A172 (cell line): ENCODE data around the gene LARP4B. TPM values are rescaled to one million over a fixed set of nuclear protein-coding genes. Genes with fewer than 3 reads are reported as not detected.
A peak's percentile ranks its signal among the peaks of the same experiment; 100 is the strongest.

Experiments
- DNase-seq: peaks from one replicate; pipeline ENCODE4 v3.0.0-alpha.2; 2015; ENCODE audit warnings: low spot score
- total RNA-seq: library from RNA; depleted of rRNA; stranded (reverse); fragments of >200 nt; shearing (Covaris generic); gene quantifications from 2 replicates; pipeline ENCODE4 v1.2.3, GENCODE V29; 2014; rRNA removed

Gene LARP4B
- total RNA-seq, result 42.5 and 55.7 TPM in 2 replicates

DNA sequence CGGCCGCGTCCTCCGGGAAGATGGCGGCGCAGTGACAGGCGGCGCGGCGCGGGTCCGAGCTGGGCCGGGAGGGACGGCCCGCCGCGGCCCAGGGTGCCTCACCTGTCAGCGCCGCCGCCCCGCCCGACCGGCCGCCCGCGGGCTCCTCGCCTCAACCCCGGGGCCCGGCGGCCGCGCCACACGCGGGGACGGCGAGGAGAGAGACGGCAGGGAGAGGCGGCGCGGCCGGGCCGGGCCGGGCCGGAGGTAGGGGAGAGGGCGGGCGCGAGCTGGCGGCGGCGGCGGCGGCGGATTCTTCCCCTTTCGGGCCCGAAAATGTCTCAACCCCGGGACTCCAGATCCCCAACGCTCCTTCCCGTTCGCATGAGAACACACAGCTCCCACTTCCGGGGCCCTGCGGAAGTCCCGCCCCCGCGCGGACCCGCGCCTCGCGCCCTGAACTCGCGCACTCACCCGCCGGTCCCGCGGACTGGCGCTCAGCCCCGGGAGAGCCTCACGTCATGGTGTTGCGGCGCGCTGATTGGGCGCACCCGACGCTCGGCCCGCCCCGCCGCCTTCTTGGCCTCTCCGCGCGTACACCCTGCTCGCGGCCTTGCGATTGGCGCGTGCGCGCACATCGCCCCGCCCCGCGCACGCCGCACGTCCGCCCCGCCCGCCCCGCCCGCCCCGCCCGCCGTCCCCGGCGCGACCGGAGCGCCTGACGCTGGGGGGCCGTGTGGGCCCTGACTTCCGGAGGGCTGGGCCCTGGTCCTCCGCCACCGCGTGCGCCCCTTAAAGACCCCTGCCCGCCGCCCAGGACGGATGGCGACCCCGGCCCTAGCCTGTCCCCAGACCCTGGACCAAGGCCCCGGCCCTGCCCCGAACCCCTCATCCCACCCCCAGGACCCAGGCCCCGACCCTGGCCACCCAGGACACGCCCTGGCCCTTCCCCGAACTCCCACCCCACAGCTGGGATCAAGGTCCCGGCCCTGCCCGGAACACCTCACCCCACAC, at the start of gene LARP4B:
LARP4B (minus strand) TSS at position 380 of the 993 bp plus-strand sequence. CDS start 45,984 bp downstream, outside the sequence.
- DNase-seq, result peak; percentile 94

DNA sequence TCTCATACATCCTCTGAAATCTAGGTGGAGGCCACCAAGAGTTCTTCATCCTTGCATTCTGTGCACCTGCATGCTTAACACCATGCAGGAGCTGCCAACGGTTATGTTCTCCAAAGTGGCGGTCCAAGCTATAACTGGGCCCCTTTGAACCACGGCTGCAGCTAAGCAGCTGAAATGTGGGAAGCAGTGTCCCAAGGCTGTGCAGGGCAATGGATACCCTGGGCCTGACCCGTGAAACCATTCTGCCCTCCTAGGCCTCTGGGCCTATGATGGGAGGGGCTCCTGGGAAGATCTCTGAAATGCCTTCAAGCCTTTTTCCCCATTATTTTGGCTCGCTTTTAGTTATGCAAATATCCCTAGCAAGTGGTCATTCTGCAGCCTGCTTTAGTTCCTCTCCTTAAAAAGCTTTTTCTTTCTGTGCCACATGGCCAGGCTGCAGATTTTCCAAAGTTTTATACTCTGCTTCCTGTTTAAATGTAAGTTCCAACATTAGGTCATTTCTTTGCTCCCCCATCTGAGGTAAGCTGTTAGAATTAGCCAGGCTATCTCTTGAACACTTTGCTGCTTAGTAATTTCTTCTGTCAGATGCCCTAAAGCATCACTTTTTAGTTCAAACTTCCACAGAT, 49.1 kb upstream of the LARP4B start:
- no peak for DNase-seq

- DNase-seq, result peak; percentile 19
Observed at GRCh38 chr10:978826-979421, 47.4 kb upstream of the LARP4B start.

- no peak for DNase-seq
Observed at GRCh38 chr10:976316-976715, 44.8 kb upstream of the LARP4B start.

DNA sequence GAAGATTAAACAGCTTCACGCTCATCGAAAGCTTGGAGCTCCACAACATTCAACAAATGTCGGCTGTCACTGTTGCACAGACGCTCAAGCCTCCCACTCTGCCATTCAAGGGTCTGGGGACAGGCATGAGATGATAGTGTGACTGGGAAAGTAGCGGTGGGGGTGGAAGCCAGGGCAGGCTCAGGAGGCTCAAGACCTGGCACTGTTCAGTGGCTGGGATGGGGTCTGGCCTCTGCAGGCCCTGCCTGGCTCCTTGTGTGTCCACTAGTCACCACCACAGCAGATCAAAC, 43.2 kb upstream of the LARP4B start:
- no peak for DNase-seq

DNA sequence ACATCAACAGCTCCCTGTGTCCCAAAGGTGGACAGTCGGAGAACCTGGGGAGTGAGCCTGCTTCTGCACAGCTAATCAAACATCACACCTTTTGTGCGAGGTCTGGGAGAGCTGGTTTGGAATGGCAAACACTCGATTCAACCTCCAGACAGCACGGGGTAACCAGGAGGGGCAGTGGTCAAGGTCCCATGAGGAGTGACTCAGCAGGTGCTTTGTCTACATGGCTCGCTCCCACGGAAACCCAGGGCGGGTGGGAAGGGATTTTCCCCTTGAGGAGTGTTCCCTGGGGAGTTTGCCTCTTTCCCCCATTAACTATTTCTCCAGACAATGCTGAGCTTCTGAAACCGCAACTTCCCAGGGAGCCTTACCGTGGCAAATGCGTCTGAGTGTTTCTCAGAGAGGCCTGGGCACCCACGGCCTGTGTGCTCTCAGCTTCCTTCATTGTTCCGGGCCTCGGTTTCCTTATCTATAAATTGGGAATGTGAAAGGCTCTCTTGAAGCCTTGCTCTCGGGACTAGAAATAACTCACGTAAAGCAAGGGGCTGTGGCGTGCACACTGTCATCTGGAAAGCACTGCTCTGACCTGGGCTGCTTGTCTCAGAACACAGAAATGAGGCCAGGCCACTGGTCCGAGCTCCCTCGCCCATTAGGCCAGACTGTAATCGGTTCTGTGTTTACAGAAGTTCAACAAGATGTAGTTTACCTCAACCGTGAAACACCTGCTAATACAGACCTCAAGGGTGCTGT, 42.7 kb upstream of the LARP4B start:
- peak; percentile 67 for DNase-seq

GRCh38 chr10:972763-973162, 41.3 kb upstream of the LARP4B start:
- DNase-seq, result no peak

- DNase-seq, result no peak
Observed at GRCh38 chr10:971613-972012, 40.1 kb upstream of the LARP4B start.

DNA sequence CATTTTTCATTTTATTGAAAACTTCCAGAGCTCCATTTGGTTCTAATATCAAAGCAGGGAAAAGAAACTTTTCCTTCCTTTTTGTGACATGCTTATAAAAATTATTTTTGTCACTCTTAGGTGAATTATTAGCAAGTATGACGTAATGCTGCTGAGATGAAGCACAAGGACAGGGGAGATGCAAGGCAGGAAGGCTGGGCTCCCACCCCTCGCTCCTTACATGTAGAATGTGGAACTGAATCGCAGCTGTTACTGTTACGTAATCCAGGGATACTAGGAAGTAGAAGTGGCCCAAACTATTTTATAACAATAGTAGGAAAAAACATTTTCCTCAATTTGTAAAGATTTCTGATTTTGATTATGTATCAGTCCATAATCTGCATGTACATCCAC, 39.6 kb upstream of the LARP4B start:
- DNase-seq, result no peak

DNA sequence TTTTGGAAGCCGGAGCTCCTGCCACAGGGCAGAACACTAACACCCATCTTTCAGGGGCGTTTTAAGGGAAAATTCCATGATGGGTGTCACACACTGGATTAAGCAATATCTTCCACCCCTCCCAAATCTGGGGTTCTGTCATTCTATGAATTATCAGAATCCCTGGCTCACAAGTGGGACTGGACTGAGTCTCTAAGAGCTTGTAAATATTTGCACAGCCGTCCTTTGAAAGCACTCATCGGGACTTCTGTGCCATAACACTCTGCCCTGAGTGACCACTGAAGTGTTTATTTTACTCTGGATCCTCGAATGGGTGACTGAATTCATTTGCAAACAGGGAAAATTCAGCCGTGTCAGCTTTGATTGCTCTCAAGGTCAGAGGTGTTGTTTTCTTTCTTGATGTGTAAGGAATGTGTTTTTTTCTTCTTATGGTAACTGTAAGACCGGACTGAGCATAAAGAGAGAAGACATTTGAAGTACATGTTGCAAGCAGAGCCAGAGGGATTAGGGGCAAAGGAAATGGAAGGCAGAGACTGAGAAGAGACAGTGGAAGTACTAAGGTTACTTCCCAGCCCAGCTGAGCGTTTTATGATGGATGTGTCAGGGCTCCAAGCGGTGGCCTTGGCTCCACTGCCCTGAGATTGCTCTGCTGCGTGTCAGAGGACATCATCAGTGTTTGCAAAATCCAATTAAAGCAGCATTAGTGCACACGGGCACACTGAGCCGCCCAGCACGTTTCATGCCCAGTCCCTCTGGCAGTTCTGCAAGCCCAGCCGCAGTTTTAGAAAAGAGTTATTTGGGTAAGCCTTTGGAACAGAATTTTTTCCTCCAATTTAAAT, 39.0 kb upstream of the LARP4B start:
- DNase-seq, result no peak

DNA sequence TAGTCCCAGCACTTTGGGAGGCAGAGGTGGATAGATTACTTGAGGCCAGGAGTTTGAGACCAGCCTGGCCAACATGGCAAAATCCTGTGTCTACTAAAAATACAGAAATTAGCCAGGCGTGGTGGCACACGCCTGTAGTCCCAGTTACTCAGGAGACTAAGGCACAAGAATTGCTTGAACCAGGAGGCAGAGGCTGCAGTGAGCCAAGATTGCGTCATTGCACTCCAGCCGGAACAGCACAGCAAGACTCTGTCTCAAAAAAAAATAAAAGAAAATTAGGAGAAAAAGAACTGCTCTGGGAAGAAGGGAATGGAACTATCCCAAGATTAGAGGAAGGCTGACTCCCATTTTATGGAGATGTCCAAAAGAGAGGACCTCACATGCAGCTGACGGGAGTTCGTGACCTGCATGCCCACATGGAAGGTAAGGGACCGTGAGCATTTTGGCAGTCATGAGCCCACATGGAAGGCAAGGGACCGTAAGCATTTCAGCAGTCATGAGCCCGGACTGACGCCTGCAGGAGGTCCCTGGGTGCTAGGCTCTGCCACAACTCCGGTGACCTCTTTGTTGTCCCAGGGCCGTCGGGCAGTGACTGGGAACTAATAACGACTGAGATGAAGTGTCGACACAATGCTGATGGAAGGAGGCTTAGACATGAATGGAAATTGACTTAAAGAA, 38.1 kb upstream of the LARP4B start:
- DNase-seq, result no peak

GRCh38 chr10:968546-969199, 37.2 kb upstream of the LARP4B start:
- DNase-seq, result no peak

DNA sequence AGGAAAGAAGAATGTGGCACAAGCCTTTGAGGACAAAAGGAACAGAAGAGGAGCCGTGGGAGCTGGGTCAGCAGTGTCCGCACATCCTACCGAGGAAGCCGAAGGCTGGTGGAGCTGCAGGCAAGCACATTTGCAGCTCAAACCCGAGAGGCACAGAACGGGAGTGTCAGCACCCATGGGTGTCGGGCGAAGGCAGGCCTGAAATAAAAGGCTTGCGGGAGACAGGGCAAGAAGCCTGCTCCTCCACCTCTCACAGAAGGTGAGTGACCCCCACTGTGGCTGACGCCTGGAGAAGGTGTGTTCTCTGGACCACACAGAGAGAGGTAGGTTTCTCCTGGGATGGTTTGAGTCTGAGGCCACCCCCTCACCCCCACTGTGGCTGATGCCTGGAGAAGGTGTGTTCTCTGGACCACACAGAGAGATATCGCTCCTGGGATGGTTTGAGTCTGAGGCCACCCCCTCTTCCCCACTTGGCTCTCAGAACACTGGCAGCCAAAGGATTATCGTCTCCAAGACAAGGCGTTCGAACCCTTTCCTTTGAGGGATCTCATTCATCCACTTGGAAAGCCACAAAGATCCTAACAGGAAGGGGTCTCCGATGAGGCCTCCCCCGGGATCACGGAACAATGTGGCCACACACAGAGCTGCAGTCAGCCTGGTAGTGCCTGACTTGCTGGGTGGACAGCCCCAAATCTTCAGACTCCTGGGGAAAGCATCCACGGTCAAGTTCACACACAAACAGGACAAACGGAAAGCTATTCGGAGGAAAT, 35.1 kb upstream of the LARP4B start:
- DNase-seq, result no peak

- DNase-seq, result no peak
Observed at GRCh38 chr10:964988-965417, 33.5 kb upstream of the LARP4B start.

- DNase-seq, result no peak
Observed at GRCh38 chr10:964321-964987, 32.9 kb upstream of the LARP4B start.

DNA sequence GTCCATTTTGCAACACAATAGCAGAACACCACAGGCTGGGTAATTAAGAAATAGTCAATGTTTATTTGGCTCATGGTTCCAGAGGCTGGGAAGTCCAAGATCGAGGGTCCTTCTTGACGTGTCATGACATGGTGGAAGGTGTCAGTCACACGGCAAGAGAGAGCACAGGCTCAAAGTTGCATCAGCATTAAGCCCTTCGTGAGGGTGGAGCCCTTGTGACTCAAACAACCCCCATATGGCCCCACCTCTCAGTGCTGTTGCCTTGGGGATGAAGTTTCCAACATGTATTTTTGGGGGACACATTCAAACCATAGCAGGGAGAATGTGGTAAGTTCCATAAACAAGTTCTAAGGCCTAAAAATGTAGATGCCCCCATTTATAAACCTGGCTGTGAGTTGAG, 32.1 kb upstream of the LARP4B start:
- no peak for DNase-seq

- DNase-seq, result no peak
Observed at GRCh38 chr10:963186-963585, 31.7 kb upstream of the LARP4B start.

DNA sequence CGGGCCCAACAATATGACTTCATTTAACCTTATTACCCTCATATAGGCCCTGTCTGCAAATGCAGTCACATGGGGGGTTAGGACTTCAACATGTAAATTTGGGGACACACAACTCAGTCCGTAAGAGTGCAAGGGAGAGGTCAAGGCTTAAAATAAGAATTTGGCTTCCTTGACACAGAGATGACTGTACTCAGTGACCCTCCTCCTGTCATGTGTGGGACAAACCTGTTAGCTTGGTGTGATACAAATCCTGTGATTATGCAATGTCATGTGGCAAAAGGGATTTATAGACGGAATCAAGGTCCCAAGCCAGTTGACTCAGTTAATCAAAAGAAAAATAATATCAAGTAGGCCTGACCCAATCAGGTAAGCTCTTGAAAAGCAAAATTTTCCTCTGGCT, 30.8 kb upstream of the LARP4B start:
- DNase-seq, result no peak

GRCh38 chr10:958856-959255, 27.4 kb upstream of the LARP4B start:
- no peak for DNase-seq
